Sigmoid colon (tissue), 7 donors: ENCODE measurements around the gene THEMIS. TPM values are rescaled to one million over a fixed set of nuclear protein-coding genes. Genes with fewer than 3 reads are reported as not detected.

Source experiments
- DNase-seq: peaks from one replicate; pipeline ENCODE4 v3.0.0-alpha.2; 2019
- H3K27ac ChIP-seq, 4 donors: fragments of 200-600 bp; sonication (generic); one replicate each; pipeline ENCODE4 v1.5.1; 2016 to 2019; ENCODE audit warnings: mild to moderate bottlenecking in 1 of 4
- H3K27me3 ChIP-seq, 3 donors: fragments of 200-600 bp; sonication (generic); one replicate each; pipeline ENCODE4 v1.5.1; 2019; ENCODE audit warnings: mild to moderate bottlenecking in 1 of 3
- H3K36me3 ChIP-seq, 4 donors: fragments of 200-600 bp; sonication (generic); one replicate each; pipeline ENCODE4 v1.5.1; 2016 to 2019
- H3K4me1 ChIP-seq, 4 donors: fragments of 200-600 bp; sonication (generic); one replicate each; pipeline ENCODE4 v1.5.1; 2017 to 2019
- H3K4me3 ChIP-seq, 4 donors: fragments of 200-600 bp; sonication (generic); one replicate each; pipeline ENCODE4 v1.5.1; 2017 to 2019; ENCODE audit warnings: mild to moderate bottlenecking in 2 of 4, moderate library complexity in 1 of 4
- H3K9me3 ChIP-seq, 4 donors: fragments of 200-600 bp in 3 of 4; sonication (generic) in 3 of 4; one replicate each; pipeline versions ENCODE4 v1.5.1 to v1.6.1; 2013 to 2019
- EP300 ChIP-seq, 4 donors: sonication (generic); formaldehyde crosslinking; IDR thresholded peaks; one replicate each; pipeline ENCODE4 v1.6.1; 2017; ENCODE audit warnings: antibody characterized with exemption in 4 of 4
- POLR2A ChIP-seq, 2 donors: fragments of 450-650 bp; IDR thresholded peaks; one replicate each; pipeline ENCODE4 v1.6.1; 2016; ENCODE audit warnings: antibody characterized with exemption in 2 of 2, mild to moderate bottlenecking in 2 of 2, moderate library complexity in 2 of 2
- POLR2AphosphoS5 ChIP-seq, 4 donors: sonication (generic); formaldehyde crosslinking; IDR thresholded peaks; one replicate each; pipeline ENCODE4 v1.6.1; 2017; ENCODE audit warnings: antibody characterized with exemption in 4 of 4
- WGBS, 2 donors: extraction: QIAGEN DNeasy Blood & Tissue Kit; methylation state at CpG; one replicate each; pipeline ENCODE4 v1.1.7; 2013; 5-methylcytosine and 5-hydroxymethylcytosine counted together
- intact Hi-C: fragments of 100-400 bp; cut with DNase I; formaldehyde crosslinking; loops from one replicate; pipeline ENCODE4 v1.15.1; 2023
- polyA plus RNA-seq, 3 donors: library from polyadenylated mRNA; stranded (reverse); fragments of 200-250 nt; gene quantifications; one replicate each; pipeline ENCODE4 v1.2.3, GENCODE V29; 2013
- total RNA-seq, 4 donors: library from RNA; depleted of rRNA; stranded (reverse); fragments of >200 nt; gene quantifications; one replicate each; pipeline ENCODE4 v1.1.0, GENCODE V29; 2016
- TF ChIP-seq, protein P1 (sequence below), 4 experiments: fragments of 450-650 bp in 3 of 4; fragments of 200-600 bp in 1 of 4; IDR thresholded peaks; one replicate each; pipeline ENCODE4 v1.5.1; 2016 to 2019; ENCODE audit warnings: antibody characterized with exemption in 4 of 4, mild to moderate bottlenecking in 3 of 4, moderate library complexity in 2 of 4
- donor health status: healthy with polysubstance abuse.
- donor health status: Bipolar disorder and iron deficiency.
- donor health status: healthy.

The THEMIS gene
- total and polyA plus RNA-seq, 7 donors: 0.33 to 2.5 (median 0.60) TPM; not detected in 2

DNA sequence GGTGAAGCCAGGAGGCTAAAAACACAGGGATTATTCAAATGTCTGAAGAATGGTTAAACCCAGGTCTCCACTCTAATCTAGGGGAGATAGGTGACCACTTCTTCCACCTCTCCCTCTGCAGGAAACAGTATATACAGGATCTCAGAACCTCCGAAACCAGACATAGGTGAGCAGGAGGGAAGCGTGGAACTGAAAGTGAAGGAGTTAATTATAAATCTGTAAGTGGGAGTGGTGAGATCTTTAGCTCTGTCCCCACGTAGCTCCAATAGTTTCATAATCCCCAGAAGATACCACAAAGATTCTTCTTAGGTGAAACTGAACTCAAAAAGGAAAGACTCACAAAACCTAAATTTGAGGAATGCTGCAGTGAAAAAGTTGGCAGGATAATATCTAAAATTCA lies 76.8 kb downstream of the THEMIS start:
- TF ChIP-seq POLR2AphosphoS5 (IDR thresholded peaks at IDR 0.05): no peak
- TF ChIP-seq EP300 (IDR thresholded peaks at IDR 0.05): no peak
- no peak for TF ChIP-seq POLR2A (IDR thresholded peaks at IDR 0.05)
- TF ChIP-seq, protein P1, sequence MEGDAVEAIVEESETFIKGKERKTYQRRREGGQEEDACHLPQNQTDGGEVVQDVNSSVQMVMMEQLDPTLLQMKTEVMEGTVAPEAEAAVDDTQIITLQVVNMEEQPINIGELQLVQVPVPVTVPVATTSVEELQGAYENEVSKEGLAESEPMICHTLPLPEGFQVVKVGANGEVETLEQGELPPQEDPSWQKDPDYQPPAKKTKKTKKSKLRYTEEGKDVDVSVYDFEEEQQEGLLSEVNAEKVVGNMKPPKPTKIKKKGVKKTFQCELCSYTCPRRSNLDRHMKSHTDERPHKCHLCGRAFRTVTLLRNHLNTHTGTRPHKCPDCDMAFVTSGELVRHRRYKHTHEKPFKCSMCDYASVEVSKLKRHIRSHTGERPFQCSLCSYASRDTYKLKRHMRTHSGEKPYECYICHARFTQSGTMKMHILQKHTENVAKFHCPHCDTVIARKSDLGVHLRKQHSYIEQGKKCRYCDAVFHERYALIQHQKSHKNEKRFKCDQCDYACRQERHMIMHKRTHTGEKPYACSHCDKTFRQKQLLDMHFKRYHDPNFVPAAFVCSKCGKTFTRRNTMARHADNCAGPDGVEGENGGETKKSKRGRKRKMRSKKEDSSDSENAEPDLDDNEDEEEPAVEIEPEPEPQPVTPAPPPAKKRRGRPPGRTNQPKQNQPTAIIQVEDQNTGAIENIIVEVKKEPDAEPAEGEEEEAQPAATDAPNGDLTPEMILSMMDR (IDR thresholded peaks at IDR 0.05): no peak
- H3K9me3 ChIP-seq: no peaks in the 10 kb centered on the region
- no peak overlapping the region for H3K4me3 ChIP-seq
- 52 to 68% methylated on average over 3 of the region's 3 CpGs for whole genome bisulfite sequencing, 2 donors
- H3K4me1 ChIP-seq: no peaks in the 10 kb centered on the region
- intact Hi-C loops: no loop called here
- no peaks in the 10 kb centered on the region for H3K27me3 ChIP-seq
- H3K27ac ChIP-seq: no peak overlapping the region
- DNase-seq: no peak
- no peaks in the 10 kb centered on the region for H3K36me3 ChIP-seq

DNA sequence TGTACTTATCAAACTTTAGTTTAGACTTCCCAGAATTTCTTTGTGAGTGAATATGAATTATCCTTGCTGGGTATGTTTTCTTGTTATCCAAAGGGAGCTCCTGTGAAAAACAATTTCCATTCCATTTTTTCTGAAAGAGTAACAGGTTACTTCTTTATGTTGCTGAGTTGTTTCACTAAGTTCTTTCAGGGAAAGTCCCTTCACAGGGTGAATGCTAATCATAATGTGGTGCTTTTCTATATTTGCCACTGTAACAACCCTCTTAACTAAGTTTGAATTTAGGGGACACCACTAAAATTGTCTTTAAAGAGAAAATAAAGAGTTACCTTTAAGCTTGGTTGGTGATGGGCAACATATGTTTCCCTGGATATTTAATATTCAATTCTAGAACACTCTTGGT lies 79.4 kb downstream of the THEMIS start:
- intact Hi-C loops: no loop called here
- no peaks in the 10 kb centered on the region for H3K27me3 ChIP-seq
- no peaks in the 10 kb centered on the region for H3K36me3 ChIP-seq
- no peak overlapping the region for H3K4me3 ChIP-seq
- no peak for TF ChIP-seq EP300 (IDR thresholded peaks at IDR 0.05)
- TF ChIP-seq POLR2AphosphoS5 (IDR thresholded peaks at IDR 0.05): no peak
- TF ChIP-seq, protein P1 (IDR thresholded peaks at IDR 0.05): no peak
- no peak for TF ChIP-seq POLR2A (IDR thresholded peaks at IDR 0.05)
- DNase-seq: no peak
- no peak overlapping the region for H3K27ac ChIP-seq
- no peaks in the 10 kb centered on the region for H3K4me1 ChIP-seq
- H3K9me3 ChIP-seq: no peaks in the 10 kb centered on the region

DNA sequence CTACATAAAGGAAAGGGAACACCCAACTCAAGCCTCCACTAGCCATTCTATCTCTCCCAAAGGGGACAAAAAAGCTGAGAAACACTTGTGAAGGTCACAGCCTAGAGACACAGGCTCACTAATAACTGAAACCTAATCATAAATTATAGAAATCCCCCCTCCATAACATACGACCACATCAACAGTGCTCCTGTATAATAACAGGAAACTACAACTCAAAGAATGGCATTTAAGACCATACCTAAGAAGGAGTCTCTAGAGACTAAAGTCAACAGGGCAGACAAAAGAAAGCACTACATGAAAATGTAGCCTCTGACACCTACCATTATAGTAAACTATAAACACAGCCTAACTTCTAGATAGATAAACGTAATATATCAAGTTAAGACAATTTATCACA lies 82.7 kb downstream of the THEMIS start:
- Histone ChIP-seq H3K27ac (no peak overlapping the region), H3K36me3 (no peaks in the 10 kb centered on the region), H3K4me1 (no peaks in the 10 kb centered on the region), H3K9me3 (no peaks in the 10 kb centered on the region), H3K27me3 (no peaks in the 10 kb centered on the region), H3K4me3 (no peak overlapping the region)
- intact Hi-C loops: no loop called here
- 14 to 30% methylated on average over 2 of the region's 2 CpGs for WGBS, 2 donors
- no peak for DNase-seq
- no peak for TF ChIP-seq EP300 (IDR thresholded peaks at IDR 0.05)
- TF ChIP-seq POLR2A (IDR thresholded peaks at IDR 0.05): no peak
- TF ChIP-seq, protein P1 (IDR thresholded peaks at IDR 0.05): no peak
- TF ChIP-seq POLR2AphosphoS5 (IDR thresholded peaks at IDR 0.05): no peak

GRCh38 chr6:127816643-127817042 lies 84.2 kb downstream of the THEMIS start:
- WGBS, 2 donors: 83 to 85% methylated on average over 4 of the region's 4 CpGs
- intact Hi-C loops: no loop called here

DNA sequence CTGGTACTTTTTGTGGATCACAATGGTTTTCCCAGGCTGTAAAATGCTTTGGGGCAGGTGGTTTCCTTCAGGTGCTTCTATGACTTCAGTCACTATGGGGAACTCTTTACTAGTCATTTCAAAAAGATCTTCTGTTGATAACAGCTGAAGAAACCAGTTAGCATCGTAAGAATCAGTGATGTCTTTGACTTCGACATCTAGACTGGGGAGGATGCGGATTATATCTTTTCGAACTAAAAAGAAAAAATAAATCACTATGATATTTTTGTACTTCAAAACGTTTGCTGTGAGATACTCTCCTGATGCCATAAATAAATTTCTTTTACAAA lies 87.2 kb downstream of the THEMIS start:
- H3K4me3 ChIP-seq: no peak overlapping the region
- no peaks in the 10 kb centered on the region for H3K9me3 ChIP-seq
- DNase-seq: no peak
- H3K36me3 ChIP-seq: no peaks in the 10 kb centered on the region
- H3K27me3 ChIP-seq: no peaks in the 10 kb centered on the region
- H3K27ac ChIP-seq: no peak overlapping the region
- TF ChIP-seq, protein P1 (IDR thresholded peaks at IDR 0.05): no peak
- TF ChIP-seq EP300 (IDR thresholded peaks at IDR 0.05) (no peak), POLR2A (IDR thresholded peaks at IDR 0.05) (no peak), POLR2AphosphoS5 (IDR thresholded peaks at IDR 0.05) (no peak)
- no peaks in the 10 kb centered on the region for H3K4me1 ChIP-seq
- intact Hi-C loops: no loop called here
- WGBS, 2 donors: 81 to 86% methylated on average over 5 of the region's 5 CpGs

More at GRCh38 chr6:127816643-127817042, 84.2 kb downstream of the THEMIS start:
- Histone ChIP-seq H3K4me1 (no peaks in the 10 kb centered on the region), H3K27me3 (no peaks in the 10 kb centered on the region), H3K36me3 (no peaks in the 10 kb centered on the region), H3K27ac (no peak overlapping the region), H3K9me3 (no peaks in the 10 kb centered on the region), H3K4me3 (no peak overlapping the region)
- TF ChIP-seq, protein P1 (IDR thresholded peaks at IDR 0.05): no peak
- TF ChIP-seq POLR2AphosphoS5 (IDR thresholded peaks at IDR 0.05) (no peak), EP300 (IDR thresholded peaks at IDR 0.05) (no peak), POLR2A (IDR thresholded peaks at IDR 0.05) (no peak)
- DNase-seq: no peak
